Vein endothelial cell (primary cell): ENCODE results near the gene ADGRV1. TPM values are rescaled to one million over a fixed set of nuclear protein-coding genes. Genes with fewer than 3 reads are reported as not detected.

ENCODE experiments used
- total RNA-seq: library from RNA; depleted of rRNA; stranded (reverse); fragments of >200 nt; gene quantifications from 2 replicates; pipeline ENCODE4 v1.2.3, GENCODE V29; 2012

ADGRV1 gene
- under 0.01 and 0.67 TPM in 2 replicates for total RNA-seq

GRCh38 chr5:90558344-90559192, at the start of gene ADGRV1:
Gene ADGRV1 (plus strand): TSS chr5:90558797. CDS start chr5:90558896, 99 bp downstream.

GRCh38 chr5:90529194-90529938, 29.2 kb upstream of the ADGRV1 start, which contains the start of gene LYSMD3:
Gene LYSMD3 (minus strand): TSS chr5:90529584. CDS start chr5:90525289, 4,295 bp downstream.

Other genes starting within 250 kb of the ADGRV1 start
- gene CETN3, start 149.0 kb upstream of the ADGRV1 start, total RNA-seq: 3.3 and 5.8 TPM in 2 replicates
- gene MBLAC2, start 84.0 kb upstream of the ADGRV1 start, total RNA-seq: 7.8 and 9.3 TPM in 2 replicates
- 14.0 and 17.9 TPM in 2 replicates for gene POLR3G, start 83.9 kb upstream of the ADGRV1 start, total RNA-seq
- gene LYSMD3, start 29.2 kb upstream of the ADGRV1 start, total RNA-seq: 17.0 and 19.1 TPM in 2 replicates